ENCODE measurements around the gene NDUFV3.
"Not testable (repeated sequence)": the region's sequence is repeated elsewhere in the genome, so short reads cannot be mapped to it uniquely, and the experiment has no call there.

Gene NDUFV3

DNA sequence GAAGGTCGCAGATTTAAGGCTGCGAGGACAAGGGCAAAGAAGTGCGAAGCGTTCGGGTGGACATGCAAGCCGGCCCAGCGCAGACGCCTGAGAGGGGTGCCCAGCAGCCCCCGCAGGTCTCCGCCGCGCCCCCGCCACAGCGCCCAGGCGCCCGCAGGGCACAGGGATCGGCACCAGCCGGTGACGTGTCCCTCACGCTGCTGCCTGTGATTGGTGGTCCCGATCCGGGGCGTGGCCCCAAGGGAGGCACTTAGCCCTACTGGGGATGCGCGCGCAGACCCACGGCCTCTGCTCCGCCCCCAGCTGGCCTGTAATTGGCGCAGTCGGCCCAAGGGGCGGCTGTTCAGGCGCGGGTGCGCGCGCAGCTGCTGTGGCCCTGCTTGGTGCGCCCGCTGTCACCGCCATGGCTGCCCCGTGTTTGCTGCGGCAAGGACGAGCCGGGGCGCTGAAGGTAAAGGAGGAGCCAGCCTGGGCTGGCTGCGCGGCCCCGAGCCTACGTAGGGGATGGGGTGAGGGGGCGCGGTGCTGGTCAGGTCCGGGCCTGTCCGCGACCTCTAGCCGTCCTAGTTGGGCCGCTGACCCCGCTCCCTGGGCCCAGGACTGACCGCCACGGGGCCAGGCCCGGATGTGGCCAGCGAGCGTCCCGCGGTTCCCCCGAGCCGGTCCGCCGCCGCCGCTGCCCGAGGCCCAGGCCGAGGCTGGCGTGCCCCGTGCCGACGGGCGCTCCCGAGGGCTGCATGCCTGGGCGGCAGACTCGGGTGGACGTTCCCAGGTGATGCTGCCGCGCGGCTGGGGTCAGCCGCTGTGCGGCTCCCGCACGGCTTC lies at the start of gene NDUFV3:
Gene NDUFV3, plus strand, starts transcription at position 379 of the 825 bp plus-strand sequence. Its CDS starts 25 bp downstream, at position 404.
- DNase-seq (ENCODE audit: low read depth in 2 of 2, low spot score in 1 of 2): peak; percentile 100

DNA sequence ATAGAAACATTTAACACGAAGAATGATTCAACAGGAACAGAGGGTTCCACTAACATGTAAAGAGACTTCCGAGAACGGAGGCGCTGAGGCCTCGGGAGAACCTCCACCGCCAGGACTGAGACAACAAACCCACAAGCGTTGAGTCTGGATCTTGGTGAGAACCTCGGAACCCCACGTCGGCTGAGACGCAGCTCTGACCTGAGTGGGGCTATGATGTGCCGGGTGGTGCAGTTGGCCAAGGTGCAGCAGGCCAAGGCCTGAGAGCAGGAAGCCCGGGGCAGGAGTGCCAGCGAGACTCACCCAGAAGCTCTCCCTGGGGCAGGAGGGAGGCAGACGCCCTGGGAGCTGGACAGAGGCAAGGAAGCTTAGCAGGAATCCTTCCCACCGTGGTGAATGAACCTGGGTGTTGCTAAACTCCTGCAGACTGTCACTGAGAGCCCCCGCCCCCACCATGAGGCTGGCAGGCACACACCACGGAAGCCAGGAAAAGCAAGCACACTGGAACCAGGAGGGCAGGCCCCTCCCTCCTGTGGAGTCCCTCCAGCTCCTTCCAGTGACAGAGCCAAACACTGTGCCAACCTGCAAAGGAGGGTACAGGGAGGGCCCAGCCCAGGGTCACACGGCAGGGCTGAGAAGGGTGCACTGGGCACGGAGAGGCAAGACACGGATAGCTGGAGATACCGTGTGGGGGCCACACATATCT lies 48.5 kb upstream of the NDUFV3 start:
- DNase-seq (ENCODE audit: low read depth in 2 of 2, low spot score in 1 of 2): no peak

DNA sequence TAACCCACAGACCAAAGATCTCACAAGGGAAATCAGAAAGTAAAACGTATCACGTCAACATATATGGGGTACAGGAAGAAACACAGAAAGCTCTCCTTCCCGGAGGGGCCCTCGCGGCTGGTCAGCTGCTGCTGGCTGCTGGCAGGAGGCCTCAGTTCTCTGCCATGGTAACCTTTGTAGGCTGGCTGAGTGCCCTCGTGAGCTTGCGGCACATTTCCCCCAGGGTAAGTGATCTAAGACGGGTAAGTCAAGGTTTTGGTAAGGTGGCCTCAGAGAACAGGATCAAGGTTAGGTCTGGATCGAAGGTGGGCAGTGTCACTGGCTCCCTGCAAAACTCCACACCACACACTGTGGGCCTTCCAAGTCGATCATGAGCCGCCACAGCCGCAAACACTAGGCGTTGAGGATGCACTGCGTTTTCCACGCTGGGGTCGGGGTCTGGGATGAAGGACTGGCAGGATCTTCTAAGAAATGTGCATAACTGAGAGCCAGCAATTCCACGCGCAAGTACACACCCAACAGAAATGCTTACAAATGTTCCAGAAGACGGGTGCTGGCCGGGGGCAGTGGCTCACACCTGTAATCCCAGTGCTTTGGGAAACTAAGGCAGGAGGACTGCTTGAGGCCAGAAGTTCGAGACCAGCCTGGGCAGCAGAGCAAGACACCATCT lies 47.7 kb upstream of the NDUFV3 start:
- DNase-seq (ENCODE audit: low read depth in 2 of 2, low spot score in 1 of 2): no peak

DNA sequence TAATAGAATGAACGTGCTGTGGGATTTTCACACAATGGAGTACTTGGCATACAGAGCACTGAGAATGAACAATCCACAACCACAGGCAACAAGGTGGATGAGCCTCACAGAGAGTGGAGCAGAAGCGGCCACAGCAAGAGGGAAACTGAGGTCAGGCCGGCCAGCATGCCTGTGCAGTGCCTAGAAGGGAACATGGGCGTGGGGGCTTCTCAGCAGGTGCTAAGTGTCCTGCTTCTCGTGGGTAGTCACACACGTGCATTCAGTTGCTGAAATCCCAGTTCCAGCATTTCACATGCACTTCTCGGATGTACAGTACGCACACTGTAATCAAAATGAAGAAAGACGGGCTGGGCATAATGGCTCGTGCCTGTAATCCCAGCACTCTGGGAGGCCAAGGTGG lies 46.9 kb upstream of the NDUFV3 start:
- DNase-seq (ENCODE audit: low read depth in 2 of 2, low spot score in 1 of 2): no peak

DNA sequence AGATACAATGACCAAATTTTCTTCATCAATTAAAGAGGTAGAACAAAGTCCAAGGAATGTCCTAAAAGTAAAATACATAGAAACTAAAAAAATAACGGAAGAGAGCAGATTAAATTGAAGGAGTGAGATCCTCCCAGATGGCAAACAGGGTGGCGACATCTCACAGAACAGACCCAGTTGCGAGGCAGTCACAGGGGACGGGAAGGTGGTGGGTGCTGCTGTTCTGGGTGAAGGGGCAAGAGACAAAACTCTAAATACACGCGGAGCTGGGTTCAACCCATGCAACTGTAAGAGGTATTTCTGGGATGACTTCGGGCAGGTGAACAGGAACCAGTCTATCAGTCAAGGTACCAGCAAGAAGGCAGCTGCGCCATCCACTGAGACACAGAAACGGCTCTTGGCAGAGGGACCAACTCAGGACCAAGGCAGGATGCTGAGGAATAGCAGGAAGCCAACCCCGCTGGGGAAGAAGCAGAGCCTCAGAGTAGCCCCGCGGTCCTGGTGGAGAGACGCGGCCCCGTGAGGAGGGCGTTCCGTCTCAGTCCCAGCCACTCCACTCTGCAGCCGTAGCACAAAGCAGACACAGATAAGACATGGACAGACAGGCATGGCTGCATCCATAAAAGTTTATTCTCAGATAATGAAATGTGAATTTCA lies 45.9 kb upstream of the NDUFV3 start:
- no peak for DNase-seq (ENCODE audit: low read depth in 2 of 2, low spot score in 1 of 2)

DNA sequence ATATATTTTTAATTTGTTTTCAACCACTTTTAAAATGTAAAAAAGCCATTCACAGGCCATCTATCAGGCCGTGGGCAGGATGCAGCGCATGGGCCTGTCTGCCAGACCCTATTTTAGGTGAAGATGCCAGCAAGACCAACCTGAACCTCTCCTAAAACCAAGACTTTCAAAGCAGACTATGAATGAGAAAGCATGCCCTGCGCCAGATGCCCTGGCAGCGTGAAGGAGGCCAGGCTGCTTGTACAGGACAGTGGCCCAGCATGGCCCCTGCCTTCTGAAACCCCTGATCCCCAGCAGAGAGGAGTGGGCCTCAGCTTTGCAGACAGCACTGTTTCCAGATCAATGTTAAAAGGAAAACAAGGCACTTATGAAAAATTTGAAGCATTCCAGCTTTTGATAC lies 45.4 kb upstream of the NDUFV3 start:
- DNase-seq (ENCODE audit: low read depth in 2 of 2, low spot score in 1 of 2): no peak

DNA sequence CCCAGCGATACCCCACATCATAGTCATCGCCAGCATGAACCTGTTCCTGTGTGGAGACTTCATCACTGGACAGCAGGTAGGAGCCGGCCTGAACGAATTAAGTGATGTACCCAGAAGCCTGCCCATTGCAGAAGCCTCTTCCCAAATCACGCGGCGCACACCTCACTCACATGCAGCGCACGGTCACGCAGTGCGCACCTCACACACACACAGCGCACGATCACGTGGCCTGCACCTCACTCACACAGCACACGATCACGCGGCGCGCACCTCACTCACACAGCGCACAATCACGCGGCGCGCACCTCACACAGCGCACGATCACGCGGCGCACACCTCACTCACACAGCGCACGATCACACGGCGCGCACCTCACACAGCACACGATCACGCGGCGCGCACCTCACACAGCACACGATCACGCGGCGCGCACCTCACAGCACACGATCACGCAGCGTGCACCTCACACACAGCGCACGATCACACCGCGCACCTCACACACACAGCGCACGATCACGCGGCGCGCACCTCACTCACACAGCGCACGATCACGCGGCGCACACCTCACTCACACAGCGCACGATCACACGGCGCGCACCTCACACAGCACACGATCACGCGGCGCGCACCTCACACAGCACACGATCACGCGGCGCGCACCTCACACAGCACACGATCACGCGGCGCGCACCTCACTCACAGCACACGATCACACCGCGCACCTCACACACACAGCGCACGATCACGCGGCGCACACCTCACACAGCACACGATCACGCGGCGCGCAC lies 44.8 kb upstream of the NDUFV3 start:
- DNase-seq (ENCODE audit: low read depth in 2 of 2, low spot score in 1 of 2): not testable (repeated sequence)

DNA sequence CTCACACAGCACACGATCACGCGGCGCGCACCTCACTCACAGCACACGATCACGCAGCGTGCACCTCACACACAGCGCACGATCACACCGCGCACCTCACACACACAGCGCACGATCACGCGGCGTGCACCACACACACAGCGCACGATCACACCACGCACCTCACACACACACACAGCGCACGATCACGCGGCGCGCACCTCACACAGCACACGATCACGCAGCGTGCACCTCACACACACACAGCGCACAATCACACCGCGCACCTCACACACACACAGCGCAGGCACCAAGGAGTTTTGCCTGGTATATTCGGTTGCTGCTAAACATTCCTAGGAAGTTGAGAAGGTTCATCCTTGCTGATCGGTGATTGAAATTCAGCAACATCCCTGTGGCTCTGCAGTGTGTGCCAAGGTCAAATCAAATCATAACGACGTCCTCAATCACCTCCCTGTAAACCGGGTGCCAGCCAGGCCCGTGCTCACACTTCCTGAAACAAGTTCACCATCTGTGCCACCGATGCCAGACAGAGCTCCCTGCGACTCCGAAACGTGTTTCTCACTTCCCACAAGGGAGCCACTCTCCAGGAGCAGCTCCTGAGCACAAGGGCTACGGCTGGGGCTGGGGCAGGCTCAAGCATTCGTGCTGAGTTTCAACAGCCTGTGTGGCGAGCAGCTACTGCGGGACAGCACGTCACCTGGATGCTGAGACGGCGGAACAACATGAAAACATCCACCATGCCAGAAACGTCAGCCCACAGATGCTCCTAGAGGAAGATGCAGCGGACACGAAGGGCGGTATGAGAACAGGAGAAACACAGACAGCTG lies 44.0 kb upstream of the NDUFV3 start:
- no peak for DNase-seq (ENCODE audit: low read depth in 2 of 2, low spot score in 1 of 2)

DNA sequence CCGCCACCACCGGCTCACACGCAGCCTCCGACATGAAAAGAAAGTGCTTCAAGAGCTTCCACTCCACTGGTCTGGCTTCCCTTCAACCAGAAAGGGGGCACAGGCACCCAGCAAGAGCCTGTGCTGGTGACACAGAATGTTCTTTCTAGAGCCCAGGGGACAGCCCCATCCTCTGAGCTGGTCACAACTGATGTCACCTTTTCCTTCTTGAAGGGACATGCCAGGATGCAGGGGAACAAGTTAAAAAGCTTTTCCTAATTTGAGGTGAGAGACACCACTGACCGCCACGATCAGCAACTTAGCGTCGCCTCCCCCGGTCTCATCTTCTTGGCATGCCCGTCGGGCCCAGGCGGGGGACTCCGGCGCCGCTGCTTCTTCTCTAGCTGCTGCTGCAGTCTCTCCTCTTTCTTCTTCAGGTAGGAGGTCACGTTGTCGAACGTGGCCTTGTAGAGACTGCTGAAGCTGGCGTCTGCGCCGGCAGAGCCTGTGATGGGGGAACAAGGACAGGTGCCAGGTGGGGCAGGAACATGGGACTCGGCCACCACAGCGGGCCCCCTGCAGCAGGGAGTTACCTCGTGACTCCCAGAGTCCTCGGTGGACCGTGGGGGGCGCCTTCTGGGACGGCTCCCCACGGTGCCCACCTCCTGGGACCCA lies 43.2 kb upstream of the NDUFV3 start:
- DNase-seq (ENCODE audit: low read depth in 2 of 2, low spot score in 1 of 2): no peak

DNA sequence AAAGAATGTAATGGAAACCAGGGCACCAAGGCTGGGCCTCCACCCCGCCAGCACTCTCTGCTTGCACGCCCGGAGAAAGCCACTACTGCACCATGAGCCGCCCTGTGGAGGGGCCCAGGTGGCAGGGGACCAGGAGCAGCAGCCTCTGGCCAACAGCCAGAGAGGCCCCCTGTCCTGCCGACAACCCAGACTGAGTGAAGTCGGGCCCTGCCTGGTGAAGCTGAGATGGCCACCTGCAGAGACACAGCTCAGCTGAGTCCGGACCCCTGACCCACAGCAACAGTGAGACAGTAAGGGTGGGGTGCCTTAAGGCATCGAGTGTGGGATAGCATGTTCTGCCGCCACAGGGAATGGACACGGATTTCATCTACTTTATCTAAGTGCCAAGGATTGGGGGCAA lies 42.6 kb upstream of the NDUFV3 start:
- DNase-seq (ENCODE audit: low read depth in 2 of 2, low spot score in 1 of 2): no peak

DNA sequence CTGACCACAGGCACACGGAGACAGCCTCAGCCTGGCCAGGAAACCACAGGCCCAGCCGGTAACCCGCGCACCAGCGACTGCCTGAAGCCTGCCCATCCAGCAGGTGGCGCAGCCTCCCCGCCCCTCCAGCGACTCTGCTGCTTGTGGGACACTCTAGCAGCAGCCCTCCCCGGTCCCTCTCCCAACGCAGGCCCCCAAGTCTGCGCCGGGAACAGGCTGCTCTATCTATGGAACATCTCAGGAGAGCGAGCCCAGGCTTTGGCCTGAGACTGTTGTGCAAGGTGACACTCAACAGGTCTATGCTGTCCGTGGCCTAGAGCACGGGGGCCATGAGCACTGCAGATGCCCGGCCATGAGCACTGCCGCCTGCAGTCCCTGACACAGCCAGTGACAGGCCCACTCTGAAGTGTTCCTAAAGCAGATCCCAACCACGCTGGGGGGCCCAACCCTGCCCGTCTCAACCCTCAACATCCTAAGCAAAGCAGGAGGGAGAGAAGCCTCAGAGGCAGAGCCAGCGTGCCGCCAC lies 42.2 kb upstream of the NDUFV3 start:
- no peak for DNase-seq (ENCODE audit: low read depth in 2 of 2, low spot score in 1 of 2)

DNA sequence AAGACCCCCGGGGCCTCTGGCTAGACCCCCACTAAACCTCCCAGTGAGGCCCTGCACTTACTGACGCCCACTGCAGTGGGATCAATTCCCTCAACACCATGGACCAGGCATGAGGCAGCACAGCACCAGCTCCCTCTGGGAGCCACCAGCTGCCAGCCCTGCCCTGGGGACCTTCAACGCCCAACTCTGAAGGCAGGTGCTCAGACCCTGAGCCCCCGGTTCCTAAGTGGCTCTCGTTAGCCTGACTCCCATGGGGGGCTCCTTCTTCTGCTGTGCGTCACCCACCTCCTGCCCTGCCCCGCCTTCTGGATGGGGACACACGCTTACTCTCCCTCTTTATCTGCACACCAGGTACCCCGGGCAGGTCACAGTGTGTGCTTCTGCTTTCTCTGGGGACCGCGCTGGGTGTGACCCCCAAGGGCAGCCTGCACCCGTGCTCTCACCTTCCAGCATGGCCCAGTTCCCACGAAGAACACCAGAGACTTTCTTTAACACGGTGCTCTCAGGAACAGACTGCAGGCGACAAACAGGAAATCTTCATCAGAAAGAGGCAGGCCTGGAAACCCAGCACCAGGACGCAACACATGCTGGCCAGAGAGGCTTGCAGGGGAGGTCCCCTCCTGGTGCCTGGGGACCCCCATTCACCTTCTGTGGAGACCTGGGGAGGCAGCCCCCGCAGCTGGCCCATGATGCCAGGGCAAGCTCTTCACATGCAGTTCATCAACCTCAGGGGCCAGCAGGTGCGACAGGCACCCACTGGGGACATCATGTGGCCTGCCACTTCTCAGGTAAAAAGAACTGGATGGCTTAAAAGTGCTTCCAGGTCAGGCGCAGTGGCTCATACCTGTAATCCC lies 41.1 kb upstream of the NDUFV3 start:
- DNase-seq (ENCODE audit: low read depth in 2 of 2, low spot score in 1 of 2): no peak

DNA sequence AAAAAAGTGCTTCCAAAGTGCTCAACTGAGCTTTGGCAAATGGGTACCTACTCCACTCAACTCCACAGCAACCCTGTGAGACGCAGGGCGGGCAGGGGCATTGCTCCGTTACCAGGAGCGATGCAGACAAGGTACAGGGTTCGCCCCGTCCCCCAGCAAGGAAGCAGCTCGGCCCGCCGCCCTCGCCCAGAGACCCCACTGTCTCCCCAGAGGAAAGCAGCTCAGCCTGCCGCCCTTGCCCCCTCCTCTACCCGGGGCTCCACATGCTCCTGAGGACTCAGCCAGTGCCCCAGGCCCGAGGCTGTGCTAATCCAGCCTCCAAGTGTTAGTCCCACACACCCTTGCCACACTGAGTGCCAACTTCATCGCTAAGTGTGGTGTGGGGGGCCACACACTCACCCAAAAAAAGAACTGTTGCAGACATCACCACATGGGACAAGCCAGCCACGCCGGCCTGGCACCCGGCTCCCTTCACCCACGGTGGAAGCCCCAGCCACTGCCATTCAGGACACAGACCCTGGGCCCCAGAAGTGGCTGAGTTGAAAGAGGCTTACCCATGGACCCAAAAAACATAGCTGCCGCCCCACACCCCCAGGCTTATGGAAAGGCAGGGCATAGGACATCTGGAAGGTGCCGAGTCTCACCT lies 40.1 kb upstream of the NDUFV3 start:
- DNase-seq (ENCODE audit: low read depth in 2 of 2, low spot score in 1 of 2): no peak

DNA sequence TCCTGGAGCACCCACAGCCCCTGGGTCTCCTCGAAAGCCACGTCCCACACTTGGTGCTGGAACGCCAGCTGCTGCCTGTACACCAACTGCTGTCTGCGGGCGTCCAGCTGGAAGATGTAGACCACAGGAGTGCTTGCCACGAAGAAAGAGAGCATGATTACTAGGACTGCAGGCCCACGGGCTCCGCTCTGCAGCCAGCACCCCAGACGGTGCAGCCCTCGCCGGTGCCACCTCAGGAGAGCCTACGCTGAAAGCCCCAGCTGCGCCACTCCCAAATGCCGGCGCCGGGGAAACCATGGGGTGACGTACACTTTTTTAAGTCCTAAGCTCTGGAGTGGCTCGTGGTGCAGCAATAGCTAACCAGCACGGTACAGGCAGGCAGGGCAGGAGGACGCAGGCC lies 39.5 kb upstream of the NDUFV3 start:
- no peak for DNase-seq (ENCODE audit: low read depth in 2 of 2, low spot score in 1 of 2)

DNA sequence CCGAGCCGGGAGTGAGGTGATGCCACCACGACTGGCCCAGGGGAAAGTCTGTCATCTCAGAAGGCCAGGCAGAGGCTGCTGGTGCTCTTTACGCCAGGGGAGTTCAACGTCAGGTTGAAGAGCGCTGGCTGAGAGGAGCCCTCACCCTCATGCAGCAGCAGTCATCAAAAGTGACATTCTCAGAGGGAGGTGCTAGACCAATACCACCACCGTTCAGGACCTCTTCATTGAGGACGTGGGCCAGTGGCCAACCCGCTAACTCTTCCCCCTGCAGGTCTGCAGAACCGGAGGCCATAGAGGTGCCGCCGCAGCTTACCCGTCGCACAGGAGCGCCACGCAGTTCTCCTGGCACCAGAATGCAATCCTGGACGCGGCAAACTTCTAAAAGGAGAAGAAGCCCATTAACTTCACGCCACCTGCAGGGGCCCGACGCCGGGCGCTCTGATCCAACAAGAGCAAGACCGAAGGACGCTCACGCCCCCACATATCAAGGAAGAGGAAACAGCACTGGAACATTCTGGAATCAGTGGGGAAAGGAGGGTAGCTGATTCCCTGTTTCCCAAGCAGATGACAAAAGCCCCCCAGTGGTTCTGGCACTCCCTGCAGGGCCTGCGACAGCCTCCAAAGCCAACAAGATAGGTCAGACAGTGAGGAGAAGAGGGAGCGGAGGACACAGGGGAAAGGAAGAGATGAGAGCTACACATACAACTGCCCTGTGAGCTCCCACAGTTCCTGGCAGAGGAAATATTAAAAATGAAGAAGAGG lies 38.7 kb upstream of the NDUFV3 start:
- no peak for DNase-seq (ENCODE audit: low read depth in 2 of 2, low spot score in 1 of 2)

DNA sequence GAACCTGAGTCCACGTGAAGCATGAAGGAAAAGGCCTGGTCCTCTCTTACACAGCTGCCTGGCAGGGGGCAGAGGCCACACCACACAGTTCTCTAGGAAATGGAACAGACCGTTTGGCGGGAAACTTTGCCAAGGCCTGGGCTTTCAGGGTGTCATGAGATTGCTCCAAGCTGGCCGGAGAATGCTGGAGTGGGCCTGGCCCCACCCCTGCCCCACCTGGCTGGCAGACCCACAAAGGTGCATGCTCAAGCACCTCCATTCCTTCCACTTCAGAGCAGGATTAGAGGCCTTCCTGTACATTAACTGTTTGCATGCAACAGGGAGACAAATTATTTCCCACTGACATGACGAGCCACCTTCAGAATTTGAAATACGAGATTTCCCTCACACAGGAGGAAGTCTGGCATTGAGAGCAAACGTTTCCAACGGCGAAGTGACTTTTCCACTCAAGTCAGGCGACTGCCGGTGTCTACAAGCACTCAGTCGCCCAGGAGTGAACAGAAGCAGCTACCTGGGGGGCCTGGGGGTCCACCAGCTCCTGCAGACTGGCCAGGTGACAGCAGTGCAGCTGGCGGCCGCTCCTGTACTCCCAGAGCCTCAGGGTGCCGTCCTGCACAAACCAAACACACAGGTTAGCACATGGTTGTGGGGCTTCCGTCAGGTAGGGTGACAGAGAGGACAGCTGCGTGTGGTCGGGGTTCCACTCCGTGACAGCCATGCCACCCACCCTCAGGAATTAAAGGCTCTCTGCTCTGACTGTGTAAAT lies 37.8 kb upstream of the NDUFV3 start:
- DNase-seq (ENCODE audit: low read depth in 2 of 2, low spot score in 1 of 2): no peak
